A673 (cell line): ENCODE results near the gene SUSD1.
"Not testable (repeated sequence)": the region's sequence is repeated elsewhere in the genome, so short reads cannot be mapped to it uniquely, and the experiment has no call there.

Experiments
- EZH2 ChIP-seq: fragments of 200-600 bp; sonication (generic); IDR thresholded peaks from 2 replicates; pipeline ENCODE4 v1.6.1; 2017; ENCODE audit warnings: borderline replicate concordance, low read depth, mild to moderate bottlenecking, mixed read lengths, antibody characterized with exemption, low read length; ENCODE audit not compliant: poor library complexity, severe bottlenecking
- TF ChIP-seq, protein P1 (sequence below): fragments of 300-800, 200-600 bp; sonication (generic); conservative IDR thresholded peaks from 2 replicates; pipeline ENCODE4 v1.5.1; 2017; ENCODE audit warnings: low read depth, mild to moderate bottlenecking, antibody characterized with exemption, low read length, moderate library complexity, mixed read lengths

DNA sequence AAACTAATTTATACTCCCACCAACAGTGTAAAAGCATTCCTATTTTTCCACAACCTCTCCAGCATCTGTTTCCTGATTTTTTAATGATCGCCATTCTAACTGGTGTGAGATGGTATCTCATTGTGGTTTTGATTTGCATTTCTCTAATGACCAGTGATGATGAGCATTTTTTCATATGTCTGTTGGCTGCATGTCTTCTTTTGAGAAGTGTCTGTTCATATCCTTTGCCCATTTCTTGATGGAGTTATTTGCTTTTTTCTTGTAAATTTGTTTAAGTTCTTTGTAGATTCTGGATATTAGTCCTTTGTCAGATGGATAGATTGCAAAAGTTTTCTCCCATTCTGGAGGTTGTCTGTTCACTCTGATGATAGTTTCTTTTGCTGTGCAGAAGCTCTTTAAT, 15.2 kb upstream of the SUSD1 start:
- TF ChIP-seq, protein P1, sequence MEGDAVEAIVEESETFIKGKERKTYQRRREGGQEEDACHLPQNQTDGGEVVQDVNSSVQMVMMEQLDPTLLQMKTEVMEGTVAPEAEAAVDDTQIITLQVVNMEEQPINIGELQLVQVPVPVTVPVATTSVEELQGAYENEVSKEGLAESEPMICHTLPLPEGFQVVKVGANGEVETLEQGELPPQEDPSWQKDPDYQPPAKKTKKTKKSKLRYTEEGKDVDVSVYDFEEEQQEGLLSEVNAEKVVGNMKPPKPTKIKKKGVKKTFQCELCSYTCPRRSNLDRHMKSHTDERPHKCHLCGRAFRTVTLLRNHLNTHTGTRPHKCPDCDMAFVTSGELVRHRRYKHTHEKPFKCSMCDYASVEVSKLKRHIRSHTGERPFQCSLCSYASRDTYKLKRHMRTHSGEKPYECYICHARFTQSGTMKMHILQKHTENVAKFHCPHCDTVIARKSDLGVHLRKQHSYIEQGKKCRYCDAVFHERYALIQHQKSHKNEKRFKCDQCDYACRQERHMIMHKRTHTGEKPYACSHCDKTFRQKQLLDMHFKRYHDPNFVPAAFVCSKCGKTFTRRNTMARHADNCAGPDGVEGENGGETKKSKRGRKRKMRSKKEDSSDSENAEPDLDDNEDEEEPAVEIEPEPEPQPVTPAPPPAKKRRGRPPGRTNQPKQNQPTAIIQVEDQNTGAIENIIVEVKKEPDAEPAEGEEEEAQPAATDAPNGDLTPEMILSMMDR, result not testable (repeated sequence)
- TF ChIP-seq EZH2, result not testable (repeated sequence)
